ENCODE results near the gene PLCL2.
"Not testable (repeated sequence)": the region's sequence is repeated elsewhere in the genome, so short reads cannot be mapped to it uniquely, and the experiment has no call there.

The PLCL2 gene

GRCh38 chr3:16945330-16945729, 60.6 kb downstream of the PLCL2 start:
- ATAC-seq (ENCODE audit: insufficient read depth, low read depth) (no peak), DNase-seq (no peak)
- no peaks in the 10 kb centered on the region for H3K36me3 ChIP-seq (ENCODE audit: insufficient read depth, low read length)
- no peaks in the 10 kb centered on the region for H3K4me1 ChIP-seq (ENCODE audit: insufficient read depth, low read length)
- H3K9ac ChIP-seq (ENCODE audit: low read depth, low read length), result no peak overlapping the region
- H3K79me2 ChIP-seq (ENCODE audit: insufficient read depth, low read length), result peaks cover 9% of the 10 kb centered on the region; the same call in 1 of the 2 replicates
- H3K9me3 ChIP-seq (ENCODE audit: insufficient read depth, low read length, severe bottlenecking), result no peaks in the 10 kb centered on the region
- H2AFZ ChIP-seq (ENCODE audit: low read depth, low read length), result no peak overlapping the region
- H3K27me3 ChIP-seq (ENCODE audit: insufficient read depth, low read length, poor library complexity), result no peaks in the 10 kb centered on the region
- H3K4me3 ChIP-seq (ENCODE audit: low read depth in 1 of 2, low read length in 2 of 2), result no peak overlapping the region
- no peak overlapping the region for H3K4me2 ChIP-seq (ENCODE audit: insufficient read depth, low read length)
- peaks cover 10% of the 10 kb centered on the region; the same call in 1 of the 2 replicates for H4K20me1 ChIP-seq (ENCODE audit: insufficient read depth, low read length)
- no peak overlapping the region for H3K27ac ChIP-seq (ENCODE audit: low read length)
- no peak for TF ChIP-seq CTCF (IDR thresholded peaks at IDR 0.05; ENCODE audit: borderline replicate concordance, extremely low read depth, low read length, poor library complexity, severe bottlenecking)
- TF ChIP-seq EZH2 (IDR thresholded peaks at IDR 0.05; ENCODE audit: borderline replicate concordance, low read depth, low read length, severe bottlenecking), result no peak

- peaks cover 2% of the 10 kb centered on the region; the same call in 1 of the 2 replicates for H3K79me2 ChIP-seq (ENCODE audit: insufficient read depth, low read length)
- H3K36me3 ChIP-seq (ENCODE audit: insufficient read depth, low read length), result no peaks in the 10 kb centered on the region
- no peak overlapping the region for H2AFZ ChIP-seq (ENCODE audit: low read depth, low read length)
- ATAC-seq (ENCODE audit: insufficient read depth, low read depth) (no peak), DNase-seq (no peak)
- no peak overlapping the region for H3K4me3 ChIP-seq (ENCODE audit: low read depth in 1 of 2, low read length in 2 of 2)
- no peaks in the 10 kb centered on the region for H3K4me1 ChIP-seq (ENCODE audit: insufficient read depth, low read length)
- H3K9me3 ChIP-seq (ENCODE audit: insufficient read depth, low read length, severe bottlenecking), result no peaks in the 10 kb centered on the region
- no peaks in the 10 kb centered on the region for H4K20me1 ChIP-seq (ENCODE audit: insufficient read depth, low read length)
- H3K9ac ChIP-seq (ENCODE audit: low read depth, low read length), result no peak overlapping the region
- TF ChIP-seq EZH2 (IDR thresholded peaks at IDR 0.05; ENCODE audit: borderline replicate concordance, low read depth, low read length, severe bottlenecking) (no peak), CTCF (IDR thresholded peaks at IDR 0.05; ENCODE audit: borderline replicate concordance, extremely low read depth, low read length, poor library complexity, severe bottlenecking) (no peak)
- H3K27ac ChIP-seq (ENCODE audit: low read length), result no peak overlapping the region
- H3K4me2 ChIP-seq (ENCODE audit: insufficient read depth, low read length), result no peak overlapping the region
- no peaks in the 10 kb centered on the region for H3K27me3 ChIP-seq (ENCODE audit: insufficient read depth, low read length, poor library complexity)
Observed at GRCh38 chr3:16950282-16950681, 65.5 kb downstream of the PLCL2 start.

- H3K79me2 ChIP-seq (ENCODE audit: insufficient read depth, low read length), result peaks cover 2% of the 10 kb centered on the region; the same call in 1 of the 2 replicates
- no peak overlapping the region for H2AFZ ChIP-seq (ENCODE audit: low read depth, low read length)
- ATAC-seq (ENCODE audit: insufficient read depth, low read depth), result no peak
- no peak overlapping the region for H3K9ac ChIP-seq (ENCODE audit: low read depth, low read length)
- no peak for DNase-seq
- H3K27ac ChIP-seq (ENCODE audit: low read length), result no peak overlapping the region
- H3K4me3 ChIP-seq (ENCODE audit: low read depth in 1 of 2, low read length in 2 of 2), result no peak overlapping the region
- no peak overlapping the region for H3K4me2 ChIP-seq (ENCODE audit: insufficient read depth, low read length)
- no peaks in the 10 kb centered on the region for H3K9me3 ChIP-seq (ENCODE audit: insufficient read depth, low read length, severe bottlenecking)
- H4K20me1 ChIP-seq (ENCODE audit: insufficient read depth, low read length), result no peaks in the 10 kb centered on the region
- H3K27me3 ChIP-seq (ENCODE audit: insufficient read depth, low read length, poor library complexity), result no peaks in the 10 kb centered on the region
- no peaks in the 10 kb centered on the region for H3K4me1 ChIP-seq (ENCODE audit: insufficient read depth, low read length)
- TF ChIP-seq CTCF (IDR thresholded peaks at IDR 0.05; ENCODE audit: borderline replicate concordance, extremely low read depth, low read length, poor library complexity, severe bottlenecking), result no peak
- no peak for TF ChIP-seq EZH2 (IDR thresholded peaks at IDR 0.05; ENCODE audit: borderline replicate concordance, low read depth, low read length, severe bottlenecking)
- no peaks in the 10 kb centered on the region for H3K36me3 ChIP-seq (ENCODE audit: insufficient read depth, low read length)
Observed at GRCh38 chr3:16950845-16951244, 66.1 kb downstream of the PLCL2 start.

- ATAC-seq (ENCODE audit: insufficient read depth, low read depth); H3K4me3 ChIP-seq (ENCODE audit: low read depth in 1 of 2, low read length in 2 of 2); H2AFZ ChIP-seq (ENCODE audit: low read depth, low read length); H3K9ac ChIP-seq (ENCODE audit: low read depth, low read length); H3K36me3 ChIP-seq (ENCODE audit: insufficient read depth, low read length); H3K27me3 ChIP-seq (ENCODE audit: insufficient read depth, low read length, poor library complexity); H4K20me1 ChIP-seq (ENCODE audit: insufficient read depth, low read length); DNase-seq; H3K27ac ChIP-seq (ENCODE audit: low read length); H3K9me3 ChIP-seq (ENCODE audit: insufficient read depth, low read length, severe bottlenecking); H3K4me2 ChIP-seq (ENCODE audit: insufficient read depth, low read length); H3K4me1 ChIP-seq (ENCODE audit: insufficient read depth, low read length); H3K79me2 ChIP-seq (ENCODE audit: insufficient read depth, low read length): not testable (repeated sequence)
Observed at GRCh38 chr3:16957852-16958251, 73.1 kb downstream of the PLCL2 start.

Measured in DND-41 (cell line).